GM19239 (cell line): ENCODE measurements around the gene ZNF429.
"Not testable (repeated sequence)": the region's sequence is repeated elsewhere in the genome, so short reads cannot be mapped to it uniquely, and the experiment has no call there.

Experiments
- DNase-seq: peaks from one replicate; pipeline ENCODE4 v3.0.0; 2011; ENCODE audit warnings: low spot score; ENCODE audit not compliant: insufficient read length
- FAIRE-seq: peaks from 2 replicates; lab custom pipeline; 2011; peaks lifted over from hg19 to GRCh38; lab: Jason Lieb, UNC

The ZNF429 gene

DNA sequence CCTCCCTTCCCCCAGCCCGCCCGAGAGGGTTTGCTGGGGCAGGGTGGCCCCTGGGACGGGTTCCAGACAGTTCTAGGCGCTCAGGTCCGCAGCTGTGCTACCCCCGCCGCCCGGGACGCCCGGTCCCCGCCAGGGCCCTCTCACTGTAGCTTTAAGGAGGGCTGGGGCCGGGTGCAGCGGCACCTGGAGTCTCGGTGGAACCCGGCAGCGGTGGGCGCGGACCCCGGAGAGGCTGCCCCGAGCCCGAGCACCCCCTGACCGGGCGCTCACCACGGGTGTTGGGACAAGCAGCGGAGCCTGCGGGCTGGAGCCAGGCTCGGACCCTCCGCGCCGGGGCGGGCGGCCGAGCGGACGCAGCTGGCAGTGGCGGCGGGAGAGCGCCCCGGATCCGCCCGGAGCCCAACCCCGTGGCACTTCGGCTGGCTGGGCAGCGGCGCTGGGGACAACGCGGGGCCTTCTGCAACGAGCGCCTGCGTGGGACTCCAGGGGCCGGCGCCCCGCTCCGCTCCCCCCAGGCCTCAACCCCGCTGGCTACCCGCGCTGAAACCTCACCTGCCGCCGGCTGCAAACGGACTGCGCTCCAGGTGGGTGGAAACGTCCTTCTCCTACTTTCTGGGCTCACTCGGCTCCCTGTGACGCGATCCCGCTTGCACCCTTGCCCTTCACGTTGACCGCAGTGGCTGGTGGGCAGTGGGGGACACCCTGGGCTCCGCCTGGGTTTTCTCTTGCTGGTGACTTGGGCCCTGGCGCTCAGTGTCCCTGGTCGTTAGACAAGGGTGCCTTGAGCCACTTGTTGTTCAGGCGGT is 81.1 kb downstream of the ZNF429 start:
- DNase-seq (no peak), FAIRE-seq (no peak)

DNA sequence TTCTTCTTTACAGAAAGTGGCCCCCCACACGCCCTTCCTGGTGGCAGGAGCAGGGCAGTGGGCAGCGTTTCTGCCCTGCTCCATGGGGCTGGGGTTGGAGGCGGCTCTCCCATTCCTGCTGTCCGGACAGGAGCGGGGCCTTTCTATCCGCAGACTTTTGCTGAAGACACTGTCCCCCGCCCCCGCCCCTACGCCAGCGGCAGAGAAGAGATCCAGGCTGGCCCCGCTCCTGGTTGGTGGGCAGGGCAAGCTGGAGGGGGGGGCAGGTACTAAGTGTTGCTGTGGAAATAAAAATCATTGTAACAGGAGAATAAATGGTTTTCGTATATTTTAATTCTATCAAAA is 81.7 kb downstream of the ZNF429 start:
- DNase-seq, result no peak
- no peak for FAIRE-seq

DNA sequence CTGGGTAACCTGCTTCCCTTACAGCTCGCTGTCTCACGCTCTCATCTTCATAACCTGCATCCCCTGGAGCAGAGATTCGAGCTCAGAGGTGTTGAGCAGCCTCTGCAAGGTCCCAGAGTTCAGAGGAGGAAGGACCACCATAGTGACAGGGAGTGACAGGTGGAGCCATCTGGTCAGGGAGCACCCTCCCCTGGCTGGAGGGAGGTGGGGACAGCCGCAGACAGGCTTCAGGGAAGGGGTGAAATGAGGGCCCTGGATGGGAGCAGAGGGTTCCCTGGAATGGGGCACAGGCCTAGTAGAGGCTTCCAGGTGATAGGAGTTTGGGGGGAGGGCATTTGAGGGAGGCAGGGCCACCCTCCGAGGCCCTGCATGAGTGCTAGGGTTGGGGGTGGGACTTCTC is 82.1 kb downstream of the ZNF429 start:
- FAIRE-seq (no peak), DNase-seq (no peak)

GRCh38 chr19:21588065-21588601 is 82.7 kb downstream of the ZNF429 start:
- FAIRE-seq (no peak), DNase-seq (no peak)

GRCh38 chr19:21590867-21591266 is 85.5 kb downstream of the ZNF429 start:
- FAIRE-seq (no peak), DNase-seq (no peak)

DNA sequence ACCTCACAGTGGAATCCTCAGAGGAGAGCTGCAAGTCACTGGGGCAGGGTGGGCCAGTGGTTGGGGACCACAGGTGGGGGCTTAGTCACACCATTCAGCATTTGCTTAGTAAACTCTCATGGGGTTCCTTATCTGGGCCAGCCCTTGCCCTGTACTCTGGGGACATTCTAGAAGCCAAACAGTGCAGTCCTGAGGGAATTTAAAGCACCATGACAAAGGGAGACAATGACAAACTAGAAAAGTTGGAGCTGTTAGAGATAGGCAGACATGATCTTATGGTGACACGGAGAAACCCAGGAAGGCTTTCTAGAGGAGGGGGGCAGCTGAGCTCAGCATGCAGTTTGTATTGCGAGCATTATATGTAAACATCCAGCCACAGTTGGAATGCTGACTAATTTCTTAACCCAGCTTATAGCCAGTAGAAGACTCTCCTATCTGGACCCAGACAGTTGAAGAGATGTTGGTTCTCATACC is 87.6 kb downstream of the ZNF429 start:
- FAIRE-seq (no peak), DNase-seq (no peak)

DNA sequence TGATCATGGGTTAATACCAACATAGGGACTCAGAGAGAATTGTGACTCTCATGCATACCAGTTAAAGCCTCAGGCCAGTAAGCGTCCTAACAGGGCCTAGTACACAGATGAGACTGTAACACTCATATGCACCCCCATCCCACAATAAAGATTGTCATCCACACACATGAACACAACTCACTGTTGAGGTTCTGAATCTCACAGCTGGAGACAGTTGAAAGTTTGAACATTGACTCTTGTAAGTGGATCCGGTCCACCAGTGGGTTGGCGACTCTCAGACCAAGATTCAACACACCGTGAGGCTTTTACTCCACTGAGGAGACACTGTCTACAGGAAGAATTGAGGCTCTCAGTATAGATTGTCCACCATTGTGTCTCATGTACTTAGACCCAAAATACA is 88.1 kb downstream of the ZNF429 start:
- FAIRE-seq (no peak), DNase-seq (no peak)

DNA sequence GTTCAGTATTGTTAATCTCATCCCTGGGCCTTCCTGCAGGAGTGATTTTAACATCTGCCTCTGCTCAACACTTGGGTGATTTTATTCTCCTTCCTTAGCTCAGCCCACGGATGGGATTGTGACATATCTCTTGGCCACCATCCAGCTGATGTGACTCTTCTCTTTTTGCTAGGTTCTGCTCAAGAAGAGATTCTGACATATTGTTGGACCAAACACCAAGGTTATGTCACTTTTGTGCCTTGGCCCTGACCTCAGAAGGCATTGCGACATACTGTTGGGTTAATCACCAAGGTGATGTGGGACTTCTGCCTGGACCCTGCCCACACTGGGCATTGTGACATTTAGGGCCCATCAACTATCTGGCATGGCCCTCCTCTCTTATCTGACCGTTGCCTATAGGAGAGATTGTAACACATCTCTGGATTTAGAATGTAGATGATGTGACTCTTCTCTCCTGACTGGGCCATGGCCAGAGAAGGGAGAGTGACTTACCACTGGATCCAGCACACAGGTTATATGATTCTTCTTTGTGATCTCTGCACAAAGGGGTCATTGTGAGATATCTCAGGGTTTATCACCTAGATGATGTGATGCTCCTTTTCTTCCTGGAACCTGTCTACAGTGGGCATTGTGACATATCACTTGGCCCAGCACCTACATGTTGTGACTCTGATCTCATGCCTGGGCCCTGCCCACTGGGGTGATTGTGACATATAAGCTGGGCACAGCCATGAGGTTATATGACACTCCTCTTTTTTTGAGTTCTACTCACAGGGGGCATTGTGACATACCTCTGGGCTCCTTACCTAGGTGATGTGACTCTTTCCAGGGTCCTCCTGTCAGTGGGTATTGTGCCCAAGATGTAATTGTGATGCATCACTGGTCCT is 88.8 kb downstream of the ZNF429 start:
- DNase-seq (no peak), FAIRE-seq (no peak)

DNA sequence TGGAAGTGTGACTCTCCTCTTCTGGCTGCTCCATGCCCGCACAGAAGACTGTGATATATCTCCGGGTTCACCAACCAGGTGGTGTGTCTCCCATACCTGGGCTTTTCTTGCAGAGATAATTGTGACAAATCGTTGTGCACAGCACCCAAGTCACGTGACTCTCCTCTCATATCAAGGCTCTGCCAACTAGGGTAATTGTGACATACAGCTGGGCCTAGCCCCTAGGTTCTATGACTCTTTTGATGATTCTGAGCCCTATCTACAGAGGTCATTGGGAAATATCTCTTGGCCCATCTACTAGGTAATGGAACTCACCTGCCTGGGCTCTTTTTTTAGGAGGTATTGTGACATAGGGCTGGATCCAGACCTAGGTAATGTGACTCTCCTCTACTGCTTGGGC is 89.8 kb downstream of the ZNF429 start:
- FAIRE-seq (no peak), DNase-seq (no peak)

- FAIRE-seq (no peak), DNase-seq (no peak)
These were observed 96.8 kb downstream of the ZNF429 start for GRCh38 chr19:21602082-21602658.

GRCh38 chr19:21602659-21603430 is 97.4 kb downstream of the ZNF429 start:
- FAIRE-seq, DNase-seq: not testable (repeated sequence)

DNA sequence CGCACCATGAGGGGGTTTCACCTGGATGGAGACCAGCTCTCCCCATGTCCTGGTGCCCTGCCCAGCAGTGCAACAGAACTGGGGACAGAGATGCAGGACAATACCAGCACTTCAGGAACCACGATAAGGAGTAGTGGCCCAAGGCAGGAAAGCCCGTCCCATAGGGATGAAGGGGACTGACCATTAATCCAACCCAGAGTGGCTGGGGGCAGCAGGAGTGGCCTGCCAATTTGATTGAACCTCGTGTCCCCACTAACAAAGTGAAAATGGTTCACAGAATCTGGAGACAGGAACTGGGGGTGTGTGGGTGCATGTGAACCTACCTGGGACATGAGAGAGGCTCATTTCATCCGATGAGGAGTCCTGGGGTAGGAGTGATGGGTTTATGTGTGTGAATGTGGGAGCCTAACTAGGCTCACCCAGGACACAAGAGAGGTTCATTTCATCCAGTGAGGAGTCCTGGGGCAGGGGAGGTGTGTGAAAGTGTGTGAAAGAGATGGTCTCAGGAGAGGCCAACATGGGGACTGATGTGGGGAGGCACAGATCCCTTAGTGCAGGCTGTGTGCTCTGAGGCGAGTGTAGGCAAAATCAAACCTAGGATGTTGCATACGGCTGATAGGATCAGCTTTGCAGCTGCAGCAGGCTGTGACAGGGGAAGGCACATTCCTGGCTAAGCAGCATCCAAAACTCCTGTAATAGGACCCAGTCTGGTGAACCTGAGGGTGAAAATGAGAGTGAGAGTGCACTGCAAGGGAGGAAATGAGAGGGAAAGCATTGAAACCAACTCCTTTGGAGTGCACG is 98.2 kb downstream of the ZNF429 start:
- no peak for FAIRE-seq
- DNase-seq, result no peak

DNA sequence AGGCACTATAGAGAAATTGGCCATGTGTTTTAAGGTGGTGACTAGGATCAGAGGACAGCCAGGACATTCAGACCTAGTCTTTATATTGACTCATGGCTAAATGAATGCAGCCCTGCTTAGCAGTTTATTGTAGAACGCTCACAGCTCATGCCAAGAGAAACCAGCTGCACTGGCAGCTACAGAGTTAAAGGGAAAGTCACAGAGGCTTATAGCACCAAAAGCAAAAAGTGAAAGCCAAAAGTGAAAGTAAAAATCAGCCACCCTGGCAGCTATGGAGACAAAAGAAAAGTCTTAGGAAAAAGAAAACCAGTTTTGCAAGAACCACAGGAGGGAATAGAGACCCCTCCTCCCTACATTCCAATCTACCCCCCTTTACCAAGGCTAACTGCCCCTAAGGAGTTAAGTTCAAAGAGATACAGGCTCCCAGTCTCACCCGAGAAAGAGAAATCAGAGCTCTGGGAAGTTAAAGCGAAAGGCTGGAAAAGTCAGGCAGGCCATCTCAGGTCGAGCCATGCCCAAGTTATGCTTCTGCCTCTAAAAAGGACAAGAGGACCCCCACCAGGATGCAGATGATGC is 99.0 kb downstream of the ZNF429 start:
- peak; percentile 48 for FAIRE-seq

More for the DNA sequence above, 99.0 kb downstream of the ZNF429 start:
- DNase-seq, result no peak
